ENCODE measurements around the gene LDB3.

LDB3 gene

GRCh38 chr10:86651021-86651471, 17.3 kb upstream of the LDB3 start:
- no peak for DNase-seq (ENCODE audit: low spot score)

- DNase-seq (ENCODE audit: low spot score) = no peak
Observed at GRCh38 chr10:86651631-86652331, 16.5 kb upstream of the LDB3 start.

- DNase-seq (ENCODE audit: low spot score) = no peak
Observed at GRCh38 chr10:86652361-86653202, 15.7 kb upstream of the LDB3 start.

GRCh38 chr10:86653379-86653778, 14.9 kb upstream of the LDB3 start:
- DNase-seq (ENCODE audit: low spot score) = no peak

- DNase-seq (ENCODE audit: low spot score) = no peak
Observed at GRCh38 chr10:86653987-86654386, 14.3 kb upstream of the LDB3 start.

- DNase-seq (ENCODE audit: low spot score) = no peak
Observed at GRCh38 chr10:86654411-86655172, 13.7 kb upstream of the LDB3 start, which contains the start of gene OPN4. OPN4 (plus strand) TSS chr10:86654547; CDS start chr10:86654784, 237 bp downstream.

- DNase-seq (ENCODE audit: low spot score) = no peak
Observed at GRCh38 chr10:86655173-86655540, 13.2 kb upstream of the LDB3 start.

GRCh38 chr10:86655596-86655995, 12.7 kb upstream of the LDB3 start:
- no peak for DNase-seq (ENCODE audit: low spot score)

- DNase-seq (ENCODE audit: low spot score) = no peak
Observed at GRCh38 chr10:86657011-86657395, 11.3 kb upstream of the LDB3 start.

- DNase-seq (ENCODE audit: low spot score) = no peak
Observed at GRCh38 chr10:86657396-86658011, 10.8 kb upstream of the LDB3 start.

- DNase-seq (ENCODE audit: low spot score) = no peak
Observed at GRCh38 chr10:86658261-86658741, 10.0 kb upstream of the LDB3 start.

GRCh38 chr10:86658751-86659150, 9.6 kb upstream of the LDB3 start:
- DNase-seq (ENCODE audit: low spot score) = no peak

GRCh38 chr10:86659161-86659691, 9.1 kb upstream of the LDB3 start:
- DNase-seq (ENCODE audit: low spot score) = no peak

GRCh38 chr10:86659721-86660453, 8.4 kb upstream of the LDB3 start:
- DNase-seq (ENCODE audit: low spot score) = no peak

- DNase-seq (ENCODE audit: low spot score) = no peak
Observed at GRCh38 chr10:86661161-86662025, 6.9 kb upstream of the LDB3 start.

- no peak for DNase-seq (ENCODE audit: low spot score)
Observed at GRCh38 chr10:86662186-86663045, 5.9 kb upstream of the LDB3 start.

- no peak for DNase-seq (ENCODE audit: low spot score)
Observed at GRCh38 chr10:86663046-86663345, 5.3 kb upstream of the LDB3 start.

GRCh38 chr10:86663576-86664339, 4.6 kb upstream of the LDB3 start:
- no peak for DNase-seq (ENCODE audit: low spot score)
